ENCODE data around the gene MMP20. TPM values are rescaled to one million over a fixed set of nuclear protein-coding genes. Genes with fewer than 3 reads are reported as not detected.

MMP20 gene
- total and polyA plus RNA-seq, 4 donors = not detected

- Histone ChIP-seq H3K4me3 (no peak overlapping the region), H3K27me3 (ENCODE audit: control insufficient read depth in 3 of 3, insufficient read depth in 3 of 3, low read length in 2 of 3) (no peaks in the 10 kb centered on the region), H3K9ac (ENCODE audit: insufficient read depth in 1 of 2, low read length in 2 of 2) (no peak overlapping the region), H3K4me1 (ENCODE audit: control insufficient read depth in 5 of 5, insufficient read depth in 5 of 5, low read length in 5 of 5) (peaks cover 0 to 1% (median 0%) of the 10 kb centered on the region in 5 donors), H3K9me3 (ENCODE audit: control insufficient read depth in 4 of 4, insufficient read depth in 3 of 4, low read length in 3 of 4) (no peaks in the 10 kb centered on the region), H3K36me3 (ENCODE audit: control insufficient read depth in 4 of 4, insufficient read depth in 4 of 4, low read length in 4 of 4) (no peaks in the 10 kb centered on the region), H3K27ac (ENCODE audit: low read depth in 1 of 2, low read length in 1 of 2) (no peak overlapping the region)
- TF ChIP-seq CTCF (IDR thresholded peaks at IDR 0.05; ENCODE audit: control extremely low read depth, extremely low read depth) = no peak
- no peak for DNase-seq
- ATAC-seq (ENCODE audit: insufficient read depth, low FRiP score) = no peak
Measured at GRCh38 chr11:102528618-102529017, 96.5 kb downstream of the MMP20 start.

GRCh38 chr11:102527684-102528083 is 97.4 kb downstream of the MMP20 start:
- WGBS, 2 donors = 58 to 90% methylated on average over 2 of the region's 2 CpGs

GRCh38 chr11:102527041-102527440 is 98.1 kb downstream of the MMP20 start:
- DNase-seq (no peak), ATAC-seq (ENCODE audit: insufficient read depth, low FRiP score) (no peak)
- Histone ChIP-seq H3K27ac (ENCODE audit: low read depth in 1 of 2, low read length in 1 of 2) (no peak overlapping the region), H3K36me3 (ENCODE audit: control insufficient read depth in 4 of 4, insufficient read depth in 4 of 4, low read length in 4 of 4) (no peaks in the 10 kb centered on the region), H3K9me3 (ENCODE audit: control insufficient read depth in 4 of 4, insufficient read depth in 3 of 4, low read length in 3 of 4) (no peaks in the 10 kb centered on the region), H3K4me1 (ENCODE audit: control insufficient read depth in 5 of 5, insufficient read depth in 5 of 5, low read length in 5 of 5) (peaks cover 0 to 1% (median 0%) of the 10 kb centered on the region in 5 donors), H3K4me3 (no peak overlapping the region), H3K9ac (ENCODE audit: insufficient read depth in 1 of 2, low read length in 2 of 2) (no peak overlapping the region), H3K27me3 (ENCODE audit: control insufficient read depth in 3 of 3, insufficient read depth in 3 of 3, low read length in 2 of 3) (no peaks in the 10 kb centered on the region)
- no peak for TF ChIP-seq CTCF (IDR thresholded peaks at IDR 0.05; ENCODE audit: control extremely low read depth, extremely low read depth)
- WGBS, 2 donors = 78 to 85% methylated on average over 1 of the region's 1 CpG

More at GRCh38 chr11:102527684-102528083, 97.4 kb downstream of the MMP20 start:
- Histone ChIP-seq H3K36me3 (ENCODE audit: control insufficient read depth in 4 of 4, insufficient read depth in 4 of 4, low read length in 4 of 4) (no peaks in the 10 kb centered on the region), H3K9ac (ENCODE audit: insufficient read depth in 1 of 2, low read length in 2 of 2) (no peak overlapping the region), H3K9me3 (ENCODE audit: control insufficient read depth in 4 of 4, insufficient read depth in 3 of 4, low read length in 3 of 4) (no peaks in the 10 kb centered on the region), H3K27me3 (ENCODE audit: control insufficient read depth in 3 of 3, insufficient read depth in 3 of 3, low read length in 2 of 3) (no peaks in the 10 kb centered on the region), H3K4me3 (no peak overlapping the region), H3K27ac (ENCODE audit: low read depth in 1 of 2, low read length in 1 of 2) (no peak overlapping the region), H3K4me1 (ENCODE audit: control insufficient read depth in 5 of 5, insufficient read depth in 5 of 5, low read length in 5 of 5) (peaks cover 0 to 1% (median 0%) of the 10 kb centered on the region in 5 donors)
- ATAC-seq (ENCODE audit: insufficient read depth, low FRiP score) (no peak), DNase-seq (no peak)
- TF ChIP-seq CTCF (IDR thresholded peaks at IDR 0.05; ENCODE audit: control extremely low read depth, extremely low read depth) = no peak

Other genes with a start within 250 kb of the MMP20 start
- 100 to 1,000 TPM; 117 to 245 TPM for gene TMEM123, start 172.6 kb downstream of the MMP20 start, total RNA-seq
- 10 to 100 TPM; 53.6 to 83.5 TPM for gene TMEM123, start 172.6 kb downstream of the MMP20 start, polyA plus RNA-seq
- 100 to 1,000 TPM in 1 of 2 donors, 10 to 100 TPM in 1; 30.4 to 433 TPM for gene MMP7, start 94.6 kb downstream of the MMP20 start, total RNA-seq
- gene MMP7, start 94.6 kb downstream of the MMP20 start, polyA plus RNA-seq = 10 to 100 TPM; 17.9 to 21.9 TPM
- not detected for gene MMP27, start 80.4 kb upstream of the MMP20 start, total RNA-seq
- under 1 TPM in 1 of 2 donors, not detected in 1; 0.05 TPM for gene MMP27, start 80.4 kb upstream of the MMP20 start, polyA plus RNA-seq
- 1 to 10 TPM; 1.5 to 1.7 TPM for gene MMP8, start 99.6 kb upstream of the MMP20 start, total RNA-seq
- 10 to 100 TPM in 1 of 2 donors, under 1 TPM in 1; 0.30 to 77.5 TPM for gene MMP8, start 99.6 kb upstream of the MMP20 start, polyA plus RNA-seq
- 1 to 10 TPM in 1 of 2 donors, under 1 TPM in 1; 0.58 to 1.2 TPM for gene MMP10, start 155.3 kb upstream of the MMP20 start, total RNA-seq
- gene MMP10, start 155.3 kb upstream of the MMP20 start, polyA plus RNA-seq = 10 to 100 TPM in 1 of 2 donors, 1 to 10 TPM in 1; 2.0 to 14.2 TPM
- 1 to 10 TPM; 3.1 to 7.8 TPM for gene MMP1, start 172.8 kb upstream of the MMP20 start, total RNA-seq
- 10 to 100 TPM; 14.1 to 19.9 TPM for gene MMP1, start 172.8 kb upstream of the MMP20 start, polyA plus RNA-seq
- gene MMP3, start 218.3 kb upstream of the MMP20 start, total RNA-seq = under 1 TPM in 1 of 2 donors, not detected in 1; 0.31 TPM
- under 1 TPM; 0.53 to 0.86 TPM for gene MMP3, start 218.3 kb upstream of the MMP20 start, polyA plus RNA-seq
- 10 to 100 TPM in 1 of 2 donors, under 1 TPM in 1; 0.34 to 16.9 TPM for gene MMP12, start 249.7 kb upstream of the MMP20 start, total RNA-seq
- gene MMP12, start 249.7 kb upstream of the MMP20 start, polyA plus RNA-seq = 1 to 10 TPM in 1 of 2 donors, under 1 TPM in 1; 0.31 to 2.5 TPM